HG02763 (cell line): ENCODE results near the gene CCNL2.
"Not testable (repeated sequence)": the region's sequence is repeated elsewhere in the genome, so short reads cannot be mapped to it uniquely, and the experiment has no call there.

ENCODE experiments used
- ATAC-seq: cut with Tn5 transposase; IDR thresholded peaks from one replicate; pipeline ENCODE4 v1.9.1; 2021; ENCODE audit warnings: mild to moderate bottlenecking, moderate library complexity; ENCODE audit not compliant: unreplicated experiment

Gene CCNL2

GRCh38 chr1:1421147-1421906 lies 22.2 kb upstream of the CCNL2 start, which contains the start of gene ANKRD65:
Gene ANKRD65, minus strand, starts transcription at chr1:1421276. Its CDS starts 271 bp downstream, at chr1:1421005.
- ATAC-seq: no peak

- no peak for ATAC-seq
Measured at GRCh38 chr1:1420654-1421141, 21.6 kb upstream of the CCNL2 start.

GRCh38 chr1:1419813-1420653 lies 20.9 kb upstream of the CCNL2 start:
- no peak for ATAC-seq

GRCh38 chr1:1419363-1419812 lies 20.3 kb upstream of the CCNL2 start:
- ATAC-seq: no peak

GRCh38 chr1:1418464-1419362 lies 19.6 kb upstream of the CCNL2 start:
- no peak for ATAC-seq

- ATAC-seq: not testable (repeated sequence)
Measured at GRCh38 chr1:1417825-1418463, 18.8 kb upstream of the CCNL2 start.

- ATAC-seq: not testable (repeated sequence)
Measured at GRCh38 chr1:1417396-1417795, 18.3 kb upstream of the CCNL2 start.

GRCh38 chr1:1415751-1416150 lies 16.6 kb upstream of the CCNL2 start:
- no peak for ATAC-seq

- not testable (repeated sequence) for ATAC-seq
Measured at GRCh38 chr1:1412311-1412902, 13.3 kb upstream of the CCNL2 start.

GRCh38 chr1:1411626-1412025 lies 12.5 kb upstream of the CCNL2 start:
- ATAC-seq: no peak

- ATAC-seq: not testable (repeated sequence)
Measured at GRCh38 chr1:1410238-1410637, 11.1 kb upstream of the CCNL2 start.

GRCh38 chr1:1407636-1408318 lies 8.6 kb upstream of the CCNL2 start:
- no peak for ATAC-seq

GRCh38 chr1:1406821-1407635 lies 7.9 kb upstream of the CCNL2 start, which contains the start of gene MRPL20:
Gene MRPL20, minus strand, starts transcription at chr1:1407293. Its CDS starts 76 bp downstream, at chr1:1407217.
- peak; percentile 92 for ATAC-seq

- no peak for ATAC-seq
Measured at GRCh38 chr1:1406101-1406820, 7.1 kb upstream of the CCNL2 start.

- no peak for ATAC-seq
Measured at GRCh38 chr1:1403653-1404052, 4.5 kb upstream of the CCNL2 start.

GRCh38 chr1:1402901-1403392 lies 3.8 kb upstream of the CCNL2 start:
- ATAC-seq: not testable (repeated sequence)
